ENCODE measurements around the gene NRAP. TPM values are rescaled to one million over a fixed set of nuclear protein-coding genes. Genes with fewer than 3 reads are reported as not detected.

NRAP gene
- total RNA-seq, 1 donor from 2014 or later = not detected

GRCh38 chr10:113555245-113555644 is 108.6 kb downstream of the NRAP start:
- no peak overlapping the region for H3K4me3 Mint-ChIP-seq
- no peak overlapping the region for H3K27ac Mint-ChIP-seq (ENCODE audit: unreplicated experiment)
- no peaks in the 10 kb centered on the region for H3K36me3 Mint-ChIP-seq (ENCODE audit: low read depth)
- peaks cover 53% of the 10 kb centered on the region for H3K27me3 Mint-ChIP-seq (ENCODE audit: low read depth)
- no peaks in the 10 kb centered on the region for H3K9me3 Mint-ChIP-seq
- DNase-seq (ENCODE audit: low read depth, low spot score) = no peak
- H3K4me1 Mint-ChIP-seq = peaks cover 27% of the 10 kb centered on the region
- TF ChIP-seq, protein P1, sequence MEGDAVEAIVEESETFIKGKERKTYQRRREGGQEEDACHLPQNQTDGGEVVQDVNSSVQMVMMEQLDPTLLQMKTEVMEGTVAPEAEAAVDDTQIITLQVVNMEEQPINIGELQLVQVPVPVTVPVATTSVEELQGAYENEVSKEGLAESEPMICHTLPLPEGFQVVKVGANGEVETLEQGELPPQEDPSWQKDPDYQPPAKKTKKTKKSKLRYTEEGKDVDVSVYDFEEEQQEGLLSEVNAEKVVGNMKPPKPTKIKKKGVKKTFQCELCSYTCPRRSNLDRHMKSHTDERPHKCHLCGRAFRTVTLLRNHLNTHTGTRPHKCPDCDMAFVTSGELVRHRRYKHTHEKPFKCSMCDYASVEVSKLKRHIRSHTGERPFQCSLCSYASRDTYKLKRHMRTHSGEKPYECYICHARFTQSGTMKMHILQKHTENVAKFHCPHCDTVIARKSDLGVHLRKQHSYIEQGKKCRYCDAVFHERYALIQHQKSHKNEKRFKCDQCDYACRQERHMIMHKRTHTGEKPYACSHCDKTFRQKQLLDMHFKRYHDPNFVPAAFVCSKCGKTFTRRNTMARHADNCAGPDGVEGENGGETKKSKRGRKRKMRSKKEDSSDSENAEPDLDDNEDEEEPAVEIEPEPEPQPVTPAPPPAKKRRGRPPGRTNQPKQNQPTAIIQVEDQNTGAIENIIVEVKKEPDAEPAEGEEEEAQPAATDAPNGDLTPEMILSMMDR (conservative IDR thresholded peaks at IDR 0.05) = no peak

- Mint-ChIP-seq H3K4me3 (no peak overlapping the region), H3K36me3 (ENCODE audit: low read depth) (no peaks in the 10 kb centered on the region), H3K4me1 (peaks cover 32% of the 10 kb centered on the region), H3K27me3 (ENCODE audit: low read depth) (peaks cover 43% of the 10 kb centered on the region), H3K9me3 (no peaks in the 10 kb centered on the region), H3K27ac (ENCODE audit: unreplicated experiment) (no peak overlapping the region)
- TF ChIP-seq, protein P1 (conservative IDR thresholded peaks at IDR 0.05) = no peak
- no peak for DNase-seq (ENCODE audit: low read depth, low spot score)
Observed at GRCh38 chr10:113554214-113554613, 109.6 kb downstream of the NRAP start.

DNA sequence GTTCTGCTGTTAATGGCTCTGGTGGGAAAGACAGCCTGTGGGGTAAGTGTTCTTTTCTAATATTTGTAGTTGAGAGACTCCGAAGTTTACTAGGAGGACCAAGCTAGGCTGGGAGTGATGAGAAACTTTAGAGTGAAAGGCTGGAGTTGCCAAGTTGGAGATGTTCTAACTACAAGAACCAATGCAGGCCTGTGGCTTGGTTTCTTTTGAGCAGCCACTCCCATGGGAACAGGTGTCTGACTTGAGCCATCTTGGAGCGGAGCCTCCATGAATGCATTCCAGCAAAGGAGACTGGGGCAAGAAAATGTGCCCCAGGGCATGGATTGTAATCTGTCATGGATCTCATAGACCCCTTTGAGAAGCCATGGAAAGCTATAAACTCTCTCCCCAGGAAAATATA is 110.7 kb downstream of the NRAP start:
- no peak for DNase-seq (ENCODE audit: low read depth, low spot score)
- H3K9me3 Mint-ChIP-seq = no peaks in the 10 kb centered on the region
- peak overlapping the region; percentile 57 for H3K27ac Mint-ChIP-seq (ENCODE audit: unreplicated experiment)
- H3K4me3 Mint-ChIP-seq = no peak overlapping the region
- peaks cover 32% of the 10 kb centered on the region for H3K27me3 Mint-ChIP-seq (ENCODE audit: low read depth)
- peaks cover 32% of the 10 kb centered on the region for H3K4me1 Mint-ChIP-seq
- TF ChIP-seq, protein P1 (conservative IDR thresholded peaks at IDR 0.05) = no peak
- H3K36me3 Mint-ChIP-seq (ENCODE audit: low read depth) = no peaks in the 10 kb centered on the region

DNA sequence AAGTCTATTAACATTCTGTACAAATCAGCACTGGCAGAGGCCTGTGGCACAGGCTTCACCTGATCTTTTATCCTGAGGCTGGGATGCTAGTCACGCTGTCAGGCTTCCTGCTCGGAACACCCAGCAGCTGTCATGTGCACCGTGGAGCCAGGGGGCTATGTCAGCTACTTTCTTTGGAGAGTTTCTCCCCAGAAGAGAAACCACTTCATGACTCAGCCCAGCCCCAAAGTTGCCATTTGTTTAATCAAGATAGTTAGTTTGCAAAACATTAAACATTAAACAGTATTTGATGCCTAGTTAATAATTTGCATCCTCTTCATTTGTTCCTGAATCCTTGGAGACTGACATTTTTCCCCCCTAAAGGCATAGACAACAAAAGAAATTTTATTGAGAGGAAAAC is 111.1 kb downstream of the NRAP start, which contains the start of gene HABP2:
Gene HABP2 (plus strand): TSS at position 353 of the 400 bp plus-strand sequence. CDS start 69 bp downstream, outside the sequence.
- no peaks in the 10 kb centered on the region for H3K9me3 Mint-ChIP-seq
- peaks cover 28% of the 10 kb centered on the region for H3K27me3 Mint-ChIP-seq (ENCODE audit: low read depth)
- H3K36me3 Mint-ChIP-seq (ENCODE audit: low read depth) = no peaks in the 10 kb centered on the region
- no peak for DNase-seq (ENCODE audit: low read depth, low spot score)
- H3K4me1 Mint-ChIP-seq = peaks cover 27% of the 10 kb centered on the region
- H3K4me3 Mint-ChIP-seq = no peak within 1 kb of the TSS
- TF ChIP-seq, protein P1 (conservative IDR thresholded peaks at IDR 0.05) = no peak
- peak within 1 kb of the TSS; percentile 57 for H3K27ac Mint-ChIP-seq (ENCODE audit: unreplicated experiment)

DNA sequence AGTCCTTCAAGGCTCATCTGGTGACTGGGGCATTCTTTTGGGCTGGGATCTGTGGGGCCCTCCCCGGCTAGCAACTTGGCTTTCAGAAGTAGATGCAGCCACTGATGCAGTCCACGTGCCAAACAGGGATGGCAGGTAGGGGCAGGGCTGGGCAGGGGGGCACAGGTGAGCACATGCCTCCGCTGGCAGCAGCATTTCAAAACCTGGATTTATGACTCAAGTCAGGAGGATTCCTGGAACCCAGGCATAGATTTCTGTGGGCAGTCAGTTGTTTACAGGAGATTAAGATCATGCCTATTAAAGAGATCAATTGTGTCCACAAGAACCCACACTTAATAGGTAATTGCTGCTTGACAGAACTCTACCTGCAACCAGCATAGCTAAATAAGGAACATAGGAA is 111.8 kb downstream of the NRAP start:
- Mint-ChIP-seq H3K27me3 (ENCODE audit: low read depth) (peaks cover 21% of the 10 kb centered on the region), H3K4me3 (no peak overlapping the region), H3K9me3 (no peaks in the 10 kb centered on the region), H3K27ac (ENCODE audit: unreplicated experiment) (no peak overlapping the region), H3K36me3 (ENCODE audit: low read depth) (no peaks in the 10 kb centered on the region), H3K4me1 (peaks cover 25% of the 10 kb centered on the region)
- TF ChIP-seq, protein P1 (conservative IDR thresholded peaks at IDR 0.05) = no peak
- no peak for DNase-seq (ENCODE audit: low read depth, low spot score)

All from neural crest cell (in vitro differentiated cells).